H9 (cell line): ENCODE measurements around the gene PATL2. TPM values are rescaled to one million over a fixed set of nuclear protein-coding genes. Genes with fewer than 3 reads are reported as not detected.

Experiments
- DNase-seq: peaks from one replicate; pipeline ENCODE4 v3.0.0-alpha.2; 2017
- H2AFZ ChIP-seq: one replicate; pipeline ENCODE4 v1.6.1; 2013; ENCODE audit warnings: mild to moderate bottlenecking, low read length, control low read depth, moderate library complexity
- H2AK5ac ChIP-seq: 2 replicates; pipeline ENCODE4 v1.6.1; 2013; ENCODE audit warnings: low read length, control low read depth, mixed read lengths; ENCODE audit not compliant: insufficient read length
- H2BK120ac ChIP-seq: one replicate; pipeline ENCODE4 v1.6.1; 2013; ENCODE audit warnings: low read depth, mild to moderate bottlenecking, low read length, control low read depth, inconsistent platforms; ENCODE audit not compliant: poor library complexity, severe bottlenecking
- H2BK12ac ChIP-seq: 2 replicates; pipeline ENCODE4 v1.6.1; 2013; ENCODE audit warnings: low read length, control low read depth, mixed read lengths, low read depth; ENCODE audit not compliant: insufficient read length
- H2BK15ac ChIP-seq: 2 replicates; pipeline ENCODE4 v1.6.1; 2013; ENCODE audit warnings: low read depth, low read length, control low read depth
- H2BK20ac ChIP-seq: one replicate; pipeline ENCODE4 v1.6.1; 2013; ENCODE audit warnings: low read depth, mild to moderate bottlenecking, low read length, control low read depth, inconsistent platforms; ENCODE audit not compliant: poor library complexity, severe bottlenecking
- H2BK5ac ChIP-seq: 2 replicates; pipeline ENCODE4 v1.6.1; 2013; ENCODE audit warnings: low read length, control low read depth, mixed read lengths; ENCODE audit not compliant: insufficient read length
- H3K14ac ChIP-seq: 2 replicates; pipeline ENCODE4 v1.6.1; 2013; ENCODE audit warnings: low read length, control low read depth; ENCODE audit not compliant: insufficient read depth
- H3K18ac ChIP-seq: 2 replicates; pipeline ENCODE4 v1.6.1; 2013; ENCODE audit warnings: low read depth, mild to moderate bottlenecking, mixed read lengths, low read length, control low read depth; ENCODE audit not compliant: insufficient read length
- H3K23ac ChIP-seq: 2 replicates; pipeline ENCODE4 v1.6.1; 2013; ENCODE audit warnings: low read length, control low read depth, mixed read lengths, low read depth; ENCODE audit not compliant: insufficient read length
- H3K23me2 ChIP-seq: 2 replicates; pipeline ENCODE4 v1.6.1; 2013; ENCODE audit warnings: low read depth, mild to moderate bottlenecking, mixed read lengths, low read length, control low read depth; ENCODE audit not compliant: insufficient read length, poor library complexity, severe bottlenecking
- H3K27ac ChIP-seq: 2 replicates; pipeline ENCODE4 v1.5.1; 2013; ENCODE audit warnings: low read length, control low read depth, mixed read lengths, low read depth; ENCODE audit not compliant: insufficient read length
- H3K27me3 ChIP-seq: 2 replicates; pipeline ENCODE4 v1.6.1; 2013; ENCODE audit warnings: low read length, control low read depth, inconsistent platforms; ENCODE audit not compliant: insufficient read depth
- H3K4ac ChIP-seq: 2 replicates; pipeline ENCODE4 v1.6.1; 2013; ENCODE audit warnings: low read depth, mild to moderate bottlenecking, control low read depth, inconsistent platforms, low read length, moderate library complexity
- H3K4me1 ChIP-seq: 2 replicates; pipeline ENCODE4 v1.6.1; 2013; ENCODE audit warnings: low read length, control low read depth, inconsistent platforms; ENCODE audit not compliant: insufficient read depth
- H3K4me2 ChIP-seq: 2 replicates; pipeline ENCODE4 v1.6.1; 2013; ENCODE audit warnings: low read length, control low read depth, mixed read lengths; ENCODE audit not compliant: insufficient read length, insufficient read depth
- H3K56ac ChIP-seq: 2 replicates; pipeline ENCODE4 v1.6.1; 2013; ENCODE audit warnings: low read depth, mild to moderate bottlenecking, mixed read lengths, low read length, control low read depth; ENCODE audit not compliant: insufficient read length
- H3K79me1 ChIP-seq: 2 replicates; pipeline ENCODE4 v1.6.1; 2013; ENCODE audit warnings: low read depth, mild to moderate bottlenecking, moderate library complexity, low read length, control low read depth, inconsistent platforms; ENCODE audit not compliant: insufficient read depth, poor library complexity, severe bottlenecking
- H3K79me2 ChIP-seq: 2 replicates; pipeline ENCODE4 v1.6.1; 2013; ENCODE audit warnings: low read length, control low read depth, inconsistent platforms; ENCODE audit not compliant: insufficient read depth
- H3K9ac ChIP-seq: 2 replicates; pipeline ENCODE4 v1.6.1; 2013; ENCODE audit warnings: low read length, control low read depth, mixed read lengths; ENCODE audit not compliant: insufficient read length; ENCODE audit errors: extremely low read depth
- H3K9me3 ChIP-seq: one replicate; pipeline ENCODE4 v1.6.1; 2013; ENCODE audit warnings: low read depth, low read length, inconsistent platforms; ENCODE audit not compliant: control insufficient read depth
- H3T11ph ChIP-seq: one replicate; pipeline ENCODE4 v1.6.1; 2013; ENCODE audit warnings: mild to moderate bottlenecking, low read length, control low read depth, inconsistent platforms
- H4K20me1 ChIP-seq: one replicate; pipeline ENCODE4 v1.6.1; 2013; ENCODE audit not compliant: control insufficient read depth, insufficient read length, insufficient read depth
- H4K5ac ChIP-seq: 2 replicates; pipeline ENCODE4 v1.6.1; 2013; ENCODE audit warnings: low read depth, mild to moderate bottlenecking, mixed read lengths, low read length, control low read depth; ENCODE audit not compliant: insufficient read length
- H4K8ac ChIP-seq: replicated peaks from 2 replicates; pipeline ENCODE4 v1.6.1; 2013; ENCODE audit warnings: low read length, control low read depth, mixed read lengths, low read depth; ENCODE audit not compliant: insufficient read length
- H4K91ac ChIP-seq: 2 replicates; pipeline ENCODE4 v1.6.1; 2013; ENCODE audit warnings: low read depth, mild to moderate bottlenecking, moderate library complexity, mixed read lengths, low read length, control low read depth; ENCODE audit not compliant: insufficient read length
- H3K27ac Mint-ChIP-seq, 3 experiments: 2 replicates in 2 of 3; 3 replicates in 1 of 3; pipeline ENCODE4 v1.8.0; 2020 to 2021; ENCODE audit warnings: mixed read lengths in 3 of 3, mild to moderate bottlenecking in 1 of 3, moderate library complexity in 1 of 3
- H3K27me3 Mint-ChIP-seq: 2 replicates; pipeline ENCODE4 v1.8.0; 2021; ENCODE audit warnings: low read depth, mild to moderate bottlenecking, moderate library complexity, mixed read lengths
- H3K36me3 Mint-ChIP-seq, 3 experiments: 2 replicates in 2 of 3; 3 replicates in 1 of 3; pipeline ENCODE4 v1.8.0; 2020 to 2021; ENCODE audit warnings: low read depth in 3 of 3, mixed read lengths in 3 of 3; ENCODE audit not compliant: insufficient read depth in 1 of 3
- H3K4me1 Mint-ChIP-seq, 2 experiments: 2 replicates each; pipeline ENCODE4 v1.8.0; 2020; ENCODE audit warnings: mixed read lengths in 2 of 2
- H3K4me3 Mint-ChIP-seq, 2 experiments: 2 replicates in 1 of 2; 3 replicates in 1 of 2; pipeline ENCODE4 v1.8.0; 2020 to 2021; ENCODE audit warnings: mild to moderate bottlenecking in 2 of 2, mixed read lengths in 2 of 2, moderate library complexity in 1 of 2
- H3K9me3 Mint-ChIP-seq, 2 experiments: 2 replicates in 1 of 2; 3 replicates in 1 of 2; pipeline ENCODE4 v1.8.0; 2020; ENCODE audit warnings: mild to moderate bottlenecking in 2 of 2, mixed read lengths in 2 of 2, moderate library complexity in 1 of 2
- CTCF ChIP-seq: fragments of 200-600 bp; sonication (generic); conservative IDR thresholded peaks from 3 replicates; pipeline ENCODE4 v1.8.0; 2021; ENCODE audit warnings: antibody characterized with exemption, mild to moderate bottlenecking
- total RNA-seq: library from RNA; stranded (reverse); gene quantifications from 2 replicates; pipeline ENCODE4 v1.2.1, GENCODE V29; 2021

Gene PATL2
- total RNA-seq, 1 experiment from 2014 or later: 0.46 TPM

- Mint-ChIP-seq H3K27me3 (no peaks in the 10 kb centered on the region), H3K4me1 (peaks cover 3 to 4% of the 10 kb centered on the region in 2 experiments; a peak in 3 of 4 replicates), H3K4me3 (no peak overlapping the region), H3K9me3 (no peaks in the 10 kb centered on the region), H3K36me3 (peaks cover 9 to 44% (median 37%) of the 10 kb centered on the region in 3 experiments; a peak in 6 of 7 replicates), H3K27ac (0 out of 7 replicates have a peak overlapping the region, but pooled peaks of 1 of the 3 experiments have one; percentile 34)
- no peak overlapping the region for H3T11ph ChIP-seq
- no peak overlapping the region for H3K23ac ChIP-seq
- H3K56ac ChIP-seq: no peak overlapping the region
- no peak overlapping the region for H3K9ac ChIP-seq
- no peak overlapping the region for H3K4ac ChIP-seq
- no peak overlapping the region for H3K14ac ChIP-seq
- H3K79me2 ChIP-seq: no peaks in the 10 kb centered on the region
- H3K4me1 ChIP-seq: no peaks in the 10 kb centered on the region
- H4K20me1 ChIP-seq: no peaks in the 10 kb centered on the region
- no peak overlapping the region for H2AK5ac ChIP-seq
- no peak overlapping the region for H3K27ac ChIP-seq
- no peak overlapping the region for H2BK5ac ChIP-seq
- no peaks in the 10 kb centered on the region for H3K9me3 ChIP-seq
- H3K18ac ChIP-seq: no peak overlapping the region
- no peak overlapping the region for H2BK20ac ChIP-seq
- no peak overlapping the region for H4K91ac ChIP-seq
- no peak overlapping the region for H4K5ac ChIP-seq
- H3K79me1 ChIP-seq: peaks cover 3% of the 10 kb centered on the region
- DNase-seq: no peak
- H3K27me3 ChIP-seq: no peaks in the 10 kb centered on the region
- TF ChIP-seq CTCF: no peak
- no peak overlapping the region for H4K8ac ChIP-seq
- H2BK120ac ChIP-seq: no peak overlapping the region
- no peak overlapping the region for H2BK15ac ChIP-seq
- no peak overlapping the region for H2BK12ac ChIP-seq
- H3K23me2 ChIP-seq: peaks cover under 1% of the 10 kb centered on the region
- H2AFZ ChIP-seq: no peak overlapping the region
- no peak overlapping the region for H3K4me2 ChIP-seq
These were observed 53.7 kb downstream of the PATL2 start for GRCh38 chr15:44657378-44657777.
